GM12878 (cell line): ENCODE measurements around the gene AGBL3. TPM values are rescaled to one million over a fixed set of nuclear protein-coding genes. Genes with fewer than 3 reads are reported as not detected.

ENCODE experiments used
- CHD2 ChIP-seq: IDR thresholded peaks from 2 replicates; pipeline ENCODE4 v1.6.1; 2011; ENCODE audit warnings: low read depth, low read length, improper control_type of control experiment, borderline replicate concordance
- DPF2 ChIP-seq: fragments of 450-650 bp; IDR thresholded peaks from 2 replicates; pipeline ENCODE4 v1.6.1; 2017; ENCODE audit warnings: mild to moderate bottlenecking
- FOXM1 ChIP-seq: IDR thresholded peaks from 2 replicates; pipeline ENCODE4 v1.6.1; 2012; ENCODE audit warnings: low read depth, mild to moderate bottlenecking, inconsistent platforms, low read length, moderate library complexity
- IKZF1 ChIP-seq: fragments of 450-650 bp; conservative IDR thresholded peaks from 2 replicates; pipeline ENCODE4 v1.6.1; 2017; ENCODE audit warnings: antibody characterized with exemption, mild to moderate bottlenecking
- IKZF2 ChIP-seq, 2 experiments: fragments of 450-650 bp; IDR thresholded peaks; 2 replicates each; pipeline ENCODE4 v1.6.1; 2017; ENCODE audit warnings: mild to moderate bottlenecking in 2 of 2, moderate library complexity in 2 of 2
- KAT2A ChIP-seq: conservative IDR thresholded peaks from 2 replicates; pipeline ENCODE4 v1.6.1; 2011; ENCODE audit warnings: low read depth, low read length; ENCODE audit not compliant: control insufficient read depth
- KLF5 ChIP-seq: fragments of 450-650 bp; IDR thresholded peaks from 2 replicates; pipeline ENCODE4 v1.6.1; 2014; ENCODE audit warnings: mild to moderate bottlenecking; ENCODE audit not compliant: partially characterized antibody
- MTA2 ChIP-seq: fragments of 450-650 bp; IDR thresholded peaks from 2 replicates; pipeline ENCODE4 v1.6.1; 2016; ENCODE audit warnings: low read depth, mild to moderate bottlenecking, moderate library complexity
- NBN ChIP-seq: fragments of 450-650 bp; IDR thresholded peaks from 2 replicates; pipeline ENCODE4 v1.6.1; 2016
- NR2F1 ChIP-seq: fragments of 450-650 bp; conservative IDR thresholded peaks from 2 replicates; pipeline ENCODE4 v1.6.1; 2017; ENCODE audit warnings: mild to moderate bottlenecking
- POLR2AphosphoS2 ChIP-seq: IDR thresholded peaks from 2 replicates; pipeline ENCODE4 v1.6.1; 2011; ENCODE audit warnings: low read depth, mild to moderate bottlenecking, low read length, improper control_type of control experiment, moderate library complexity
- POLR2AphosphoS5 ChIP-seq: IDR thresholded peaks from 2 replicates; pipeline ENCODE4 v1.6.1; 2011; ENCODE audit warnings: mild to moderate bottlenecking, low read length, inconsistent platforms
- REST ChIP-seq: IDR thresholded peaks from 2 replicates; pipeline ENCODE4 v1.6.1; 2012; ENCODE audit warnings: mild to moderate bottlenecking, low read depth, low read length
- SIN3A ChIP-seq: IDR thresholded peaks from 2 replicates; pipeline ENCODE4 v1.6.1; 2012; ENCODE audit warnings: low read depth, low read length, improper control_type of control experiment
- SREBF1 ChIP-seq: IDR thresholded peaks from 2 replicates; pipeline ENCODE4 v1.6.1; 2012; ENCODE audit warnings: mild to moderate bottlenecking, low read length
- TCF7 ChIP-seq: IDR thresholded peaks from 2 replicates; pipeline ENCODE4 v1.6.1; 2014; ENCODE audit warnings: antibody characterized with exemption, borderline replicate concordance
- ZZZ3 ChIP-seq: IDR thresholded peaks from 2 replicates; pipeline ENCODE4 v1.6.1; 2011; ENCODE audit warnings: low read depth; ENCODE audit not compliant: control insufficient read depth, insufficient read length
- polyA plus RNA-seq, 11 experiments: library from polyadenylated mRNA; depleted of rRNA in 4 of 11; unstranded in 6 of 11; stranded (reverse) in 5 of 11; fragments of >200 nt; fragmentation: Nextera tagmentation in 4 of 11; fragmentation: Illumina TruSeq in 1 of 11; extraction: Ambion mirVana in 4 of 11; extraction: Trizol in 1 of 11; gene quantifications; 1 replicate in 1 of 11; 2 replicates in 10 of 11; pipeline versions ENCODE4 v1.2.1 to v1.2.3, GENCODE V29; 2011 to 2016; ENCODE audit warnings: inconsistent platforms in 2 of 11, missing spikeins in 2 of 11, low read depth in 1 of 11
- total RNA-seq, 4 experiments: library from RNA; depleted of rRNA in 3 of 4; stranded (reverse); fragments of >200 nt in 3 of 4; fragmentation: Illumina TruSeq in 1 of 4; extraction: Trizol in 1 of 4; gene quantifications; 2 replicates each; pipeline versions ENCODE4 v1.2.1 to v1.2.3, GENCODE V29; 2013 to 2021
- TF ChIP-seq, protein P1 (sequence below): fragments of 450-650 bp; IDR thresholded peaks from 2 replicates; pipeline ENCODE4 v1.6.1; 2017; ENCODE audit warnings: mild to moderate bottlenecking
- TF ChIP-seq, protein P2 (sequence below): IDR thresholded peaks from 2 replicates; pipeline ENCODE4 v1.6.1; 2012; ENCODE audit warnings: improper control_type of control experiment, low read depth, low read length; ENCODE audit not compliant: insufficient replicate concordance

AGBL3 gene
- total and polyA plus RNA-seq, 10 of the 15 experiments (the other 5 are each of a cell fraction or from before 2014, with no cell fraction given) = 0.82 to 12.4 (median 3.7) TPM

DNA sequence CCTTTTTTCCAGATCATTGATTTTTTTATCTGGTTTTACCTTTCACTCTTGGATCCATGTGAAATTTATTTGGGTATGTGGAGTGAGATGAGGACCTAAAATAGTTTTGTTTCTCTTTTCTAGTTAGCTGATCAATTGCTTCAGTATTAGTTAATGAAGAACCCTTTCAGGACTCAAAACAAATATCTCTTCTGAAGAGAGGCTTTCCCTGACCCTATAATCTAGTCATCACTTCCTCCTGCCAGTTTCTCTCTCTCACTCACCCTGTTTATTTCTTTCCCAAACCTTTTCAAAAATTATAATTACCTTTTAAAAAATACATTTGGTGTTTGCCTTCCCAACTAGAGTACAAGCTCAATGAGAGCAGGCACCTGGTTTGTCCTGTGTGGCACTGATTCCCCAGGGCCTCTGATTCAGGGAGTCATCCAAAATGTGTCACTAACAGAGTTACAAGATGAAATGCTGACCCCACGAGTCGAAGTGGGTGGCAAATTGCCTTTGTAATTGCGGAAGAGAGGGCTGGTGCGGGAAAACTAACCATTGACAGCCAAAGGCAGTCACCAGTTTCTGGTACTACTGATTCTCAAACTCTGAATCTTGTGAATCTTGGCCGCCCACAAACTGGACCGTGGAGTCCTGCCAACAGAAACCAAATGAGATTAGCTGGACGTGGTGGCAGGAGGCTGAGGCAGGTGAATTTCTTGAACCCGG lies 163.9 kb downstream of the AGBL3 start (continued):
- TF ChIP-seq NBN (no peak), KLF5 (no peak), KAT2A (no peak), SREBF1 (no peak), IKZF2 (IDR thresholded peaks at IDR 0.05) (0 out of 4 replicates have a peak, but pooled peaks have one; percentile 16 to 20), ZZZ3 (no peak), NR2F1 (no peak), SIN3A (no peak), FOXM1 (no peak), IKZF1 (peak; percentile 45; the same call in 1 of the 2 replicates), CHD2 (no peak), REST (no peak), POLR2AphosphoS2 (no peak), DPF2 (0 out of 2 replicates have a peak, but pooled peaks have one; percentile 23), POLR2AphosphoS5 (no peak), TCF7 (no peak), MTA2 (0 out of 2 replicates have a peak, but pooled peaks have one; percentile 19)
- TF ChIP-seq, protein P1, sequence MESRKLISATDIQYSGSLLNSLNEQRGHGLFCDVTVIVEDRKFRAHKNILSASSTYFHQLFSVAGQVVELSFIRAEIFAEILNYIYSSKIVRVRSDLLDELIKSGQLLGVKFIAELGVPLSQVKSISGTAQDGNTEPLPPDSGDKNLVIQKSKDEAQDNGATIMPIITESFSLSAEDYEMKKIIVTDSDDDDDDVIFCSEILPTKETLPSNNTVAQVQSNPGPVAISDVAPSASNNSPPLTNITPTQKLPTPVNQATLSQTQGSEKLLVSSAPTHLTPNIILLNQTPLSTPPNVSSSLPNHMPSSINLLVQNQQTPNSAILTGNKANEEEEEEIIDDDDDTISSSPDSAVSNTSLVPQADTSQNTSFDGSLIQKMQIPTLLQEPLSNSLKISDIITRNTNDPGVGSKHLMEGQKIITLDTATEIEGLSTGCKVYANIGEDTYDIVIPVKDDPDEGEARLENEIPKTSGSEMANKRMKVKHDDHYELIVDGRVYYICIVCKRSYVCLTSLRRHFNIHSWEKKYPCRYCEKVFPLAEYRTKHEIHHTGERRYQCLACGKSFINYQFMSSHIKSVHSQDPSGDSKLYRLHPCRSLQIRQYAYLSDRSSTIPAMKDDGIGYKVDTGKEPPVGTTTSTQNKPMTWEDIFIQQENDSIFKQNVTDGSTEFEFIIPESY = no peak
- TF ChIP-seq, protein P2, sequence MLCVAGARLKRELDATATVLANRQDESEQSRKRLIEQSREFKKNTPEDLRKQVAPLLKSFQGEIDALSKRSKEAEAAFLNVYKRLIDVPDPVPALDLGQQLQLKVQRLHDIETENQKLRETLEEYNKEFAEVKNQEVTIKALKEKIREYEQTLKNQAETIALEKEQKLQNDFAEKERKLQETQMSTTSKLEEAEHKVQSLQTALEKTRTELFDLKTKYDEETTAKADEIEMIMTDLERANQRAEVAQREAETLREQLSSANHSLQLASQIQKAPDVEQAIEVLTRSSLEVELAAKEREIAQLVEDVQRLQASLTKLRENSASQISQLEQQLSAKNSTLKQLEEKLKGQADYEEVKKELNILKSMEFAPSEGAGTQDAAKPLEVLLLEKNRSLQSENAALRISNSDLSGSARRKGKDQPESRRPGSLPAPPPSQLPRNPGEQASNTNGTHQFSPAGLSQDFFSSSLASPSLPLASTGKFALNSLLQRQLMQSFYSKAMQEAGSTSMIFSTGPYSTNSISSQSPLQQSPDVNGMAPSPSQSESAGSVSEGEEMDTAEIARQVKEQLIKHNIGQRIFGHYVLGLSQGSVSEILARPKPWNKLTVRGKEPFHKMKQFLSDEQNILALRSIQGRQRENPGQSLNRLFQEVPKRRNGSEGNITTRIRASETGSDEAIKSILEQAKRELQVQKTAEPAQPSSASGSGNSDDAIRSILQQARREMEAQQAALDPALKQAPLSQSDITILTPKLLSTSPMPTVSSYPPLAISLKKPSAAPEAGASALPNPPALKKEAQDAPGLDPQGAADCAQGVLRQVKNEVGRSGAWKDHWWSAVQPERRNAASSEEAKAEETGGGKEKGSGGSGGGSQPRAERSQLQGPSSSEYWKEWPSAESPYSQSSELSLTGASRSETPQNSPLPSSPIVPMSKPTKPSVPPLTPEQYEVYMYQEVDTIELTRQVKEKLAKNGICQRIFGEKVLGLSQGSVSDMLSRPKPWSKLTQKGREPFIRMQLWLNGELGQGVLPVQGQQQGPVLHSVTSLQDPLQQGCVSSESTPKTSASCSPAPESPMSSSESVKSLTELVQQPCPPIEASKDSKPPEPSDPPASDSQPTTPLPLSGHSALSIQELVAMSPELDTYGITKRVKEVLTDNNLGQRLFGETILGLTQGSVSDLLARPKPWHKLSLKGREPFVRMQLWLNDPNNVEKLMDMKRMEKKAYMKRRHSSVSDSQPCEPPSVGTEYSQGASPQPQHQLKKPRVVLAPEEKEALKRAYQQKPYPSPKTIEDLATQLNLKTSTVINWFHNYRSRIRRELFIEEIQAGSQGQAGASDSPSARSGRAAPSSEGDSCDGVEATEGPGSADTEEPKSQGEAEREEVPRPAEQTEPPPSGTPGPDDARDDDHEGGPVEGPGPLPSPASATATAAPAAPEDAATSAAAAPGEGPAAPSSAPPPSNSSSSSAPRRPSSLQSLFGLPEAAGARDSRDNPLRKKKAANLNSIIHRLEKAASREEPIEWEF = peak; percentile 74
